HG03575 (cell line): Measurements from ENCODE around the gene BCHE.

ENCODE experiments used
- ATAC-seq: cut with Tn5 transposase; IDR thresholded peaks from one replicate; pipeline ENCODE4 v1.9.1; 2021; ENCODE audit not compliant: unreplicated experiment, insufficient number of reproducible peaks, low FRiP score; ENCODE audit errors: extremely low read depth

Gene BCHE

GRCh38 chr3:165837058-165837525 is at the start of gene BCHE:
BCHE (minus strand) TSS chr3:165837423; CDS start chr3:165831033, 6,390 bp downstream.
- no peak for ATAC-seq

DNA sequence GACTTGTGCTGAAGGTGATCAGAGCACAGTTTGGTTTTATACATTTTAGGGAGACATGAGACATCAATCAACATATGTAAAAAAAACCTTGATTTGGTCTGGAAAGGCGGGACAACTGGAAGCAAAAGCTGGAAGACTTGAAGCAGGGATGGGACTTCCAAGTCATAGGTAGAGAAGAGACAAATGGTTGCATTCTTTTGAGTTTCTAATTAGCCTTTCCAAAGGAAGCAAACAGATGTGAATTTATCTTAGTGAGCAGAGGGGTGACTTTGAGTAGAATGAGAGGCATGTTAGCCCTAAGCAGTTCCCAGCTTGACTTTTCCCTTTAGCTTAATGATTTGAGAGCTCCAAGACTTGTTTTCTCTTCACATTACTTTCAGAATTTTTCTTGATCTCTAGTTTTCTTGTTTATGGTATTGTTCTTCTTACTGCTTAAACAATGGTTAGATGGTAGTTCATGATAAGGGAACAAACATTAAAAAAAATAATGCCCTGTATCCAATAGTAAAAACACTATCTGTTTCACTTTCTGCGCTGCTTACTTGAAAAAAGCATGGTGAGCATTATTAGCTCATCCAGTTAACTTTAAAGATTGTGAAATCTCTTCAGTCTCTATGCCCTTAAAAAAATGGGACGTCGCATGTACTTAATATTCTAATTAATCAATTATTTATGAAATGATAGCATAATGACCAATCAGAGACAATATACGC is 48.5 kb upstream of the BCHE start:
- no peak for ATAC-seq

DNA sequence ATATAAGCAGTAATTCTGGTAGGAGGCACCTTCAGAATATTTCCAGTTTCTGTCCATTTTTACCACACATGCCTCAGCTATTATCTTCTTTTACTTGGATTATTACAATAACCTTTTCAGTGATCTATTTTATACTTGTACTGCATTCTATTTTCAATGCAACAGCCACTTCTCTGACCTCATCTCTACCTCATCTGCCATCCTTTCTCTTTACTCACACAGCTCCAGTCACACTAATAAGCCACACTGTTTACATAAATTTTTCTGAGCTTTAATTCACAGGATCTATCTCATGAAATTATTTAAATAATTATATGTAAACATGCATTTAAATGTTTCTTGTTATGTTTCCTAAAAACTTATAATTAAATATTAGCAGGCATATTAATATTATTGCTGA is 47.3 kb upstream of the BCHE start:
- ATAC-seq = no peak

GRCh38 chr3:165883863-165884478 is 46.7 kb upstream of the BCHE start:
- no peak for ATAC-seq

DNA sequence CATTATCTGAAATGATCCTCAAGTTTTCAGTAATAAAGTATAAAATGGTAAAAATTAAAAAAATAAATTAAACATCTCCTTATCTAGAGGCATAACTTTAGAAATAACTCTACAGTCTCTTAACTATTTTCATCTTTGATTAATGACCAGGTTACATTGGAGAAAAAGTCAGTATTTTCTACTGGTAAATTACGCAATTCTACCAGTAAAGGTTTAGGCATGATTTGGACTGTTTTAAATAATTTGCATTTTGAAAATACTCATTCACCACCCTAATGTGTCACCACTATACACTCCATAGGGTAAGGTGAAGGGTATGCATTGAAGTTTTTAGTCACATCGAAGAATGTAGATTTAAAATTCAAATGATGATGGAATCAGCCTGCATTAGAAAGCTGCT is 45.9 kb upstream of the BCHE start:
- no peak for ATAC-seq

DNA sequence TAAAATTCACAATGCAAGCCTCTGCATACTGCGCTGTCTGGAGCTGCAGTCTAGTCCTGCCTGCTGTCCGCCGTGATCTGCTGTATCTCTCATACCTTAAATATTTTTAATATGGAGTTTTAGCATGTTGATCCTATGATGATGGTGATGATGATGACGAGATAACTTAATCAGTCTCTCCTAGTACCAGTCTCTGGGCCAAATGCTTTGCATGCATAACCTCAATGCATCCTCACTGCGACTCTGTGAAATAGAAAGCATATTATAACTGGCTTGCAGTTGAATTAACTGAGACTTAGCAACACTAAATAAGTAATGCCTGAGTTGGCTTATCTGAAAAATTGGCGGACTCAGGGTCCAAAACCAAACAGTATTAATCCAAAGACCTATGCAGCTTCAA is 38.4 kb upstream of the BCHE start:
- no peak for ATAC-seq

DNA sequence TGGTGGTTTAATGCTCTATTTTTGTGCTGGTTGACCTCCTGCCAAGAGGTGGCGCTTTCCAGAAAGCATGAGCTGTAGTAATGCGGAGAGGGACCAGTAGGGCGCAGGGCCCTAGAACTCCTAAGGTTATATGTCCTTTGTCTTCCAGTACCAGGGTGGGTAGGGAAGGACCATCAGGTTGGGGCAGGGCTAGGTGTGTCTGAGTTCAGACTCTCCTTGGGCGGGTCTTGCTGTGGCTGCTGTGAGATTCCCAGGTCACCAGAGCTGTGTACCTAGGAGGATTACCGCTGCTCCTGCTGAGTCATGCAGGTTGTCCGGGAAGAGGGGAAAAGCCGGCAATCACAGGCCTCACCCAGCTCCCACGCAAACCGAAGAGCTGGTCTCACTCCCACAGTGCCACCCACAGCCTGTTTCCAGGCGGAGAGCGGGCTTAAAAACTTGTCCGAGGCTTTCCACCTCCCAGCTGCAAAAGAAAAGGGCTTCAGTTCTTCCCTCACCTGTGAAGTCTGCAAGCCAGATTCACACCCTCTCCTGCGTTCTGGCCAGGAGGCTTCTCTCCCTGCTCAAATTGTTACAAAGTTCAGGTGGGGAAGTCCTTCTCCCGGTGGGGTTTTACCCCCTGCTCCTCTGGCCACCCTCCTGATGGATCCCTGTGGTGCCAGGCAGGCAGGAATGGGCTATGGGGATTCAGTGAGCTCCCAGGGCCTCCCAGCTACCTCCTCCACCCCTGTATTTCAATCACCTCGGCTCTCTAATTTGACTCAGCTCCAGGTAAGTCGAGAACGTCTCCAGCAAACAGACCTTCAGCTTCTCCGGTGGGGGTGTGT is 37.7 kb upstream of the BCHE start:
- no peak for ATAC-seq

DNA sequence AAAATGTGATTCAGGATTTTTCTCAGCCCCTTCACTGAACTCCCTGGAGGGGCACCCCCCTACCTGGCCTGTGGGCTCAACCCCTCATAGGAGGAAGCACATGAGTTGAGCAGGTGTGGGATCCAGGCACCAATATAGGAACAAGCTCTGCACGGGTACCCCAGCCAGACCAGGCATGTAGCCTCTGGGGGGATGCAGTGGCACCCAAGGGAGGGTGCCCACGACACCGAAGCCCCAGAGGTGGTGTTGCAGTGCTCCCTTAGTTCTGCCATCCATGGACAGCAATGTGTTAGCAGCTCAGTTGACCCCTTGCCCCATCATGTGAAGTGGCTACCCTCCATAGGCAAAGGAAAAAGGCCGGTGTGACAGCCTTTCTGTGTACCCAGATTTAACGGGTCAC is 30.9 kb upstream of the BCHE start:
- ATAC-seq = no peak

GRCh38 chr3:165859061-165859460 is 21.8 kb upstream of the BCHE start:
- ATAC-seq = no peak

- ATAC-seq = no peak
Observed at GRCh38 chr3:165855581-165855980, 18.4 kb upstream of the BCHE start.

DNA sequence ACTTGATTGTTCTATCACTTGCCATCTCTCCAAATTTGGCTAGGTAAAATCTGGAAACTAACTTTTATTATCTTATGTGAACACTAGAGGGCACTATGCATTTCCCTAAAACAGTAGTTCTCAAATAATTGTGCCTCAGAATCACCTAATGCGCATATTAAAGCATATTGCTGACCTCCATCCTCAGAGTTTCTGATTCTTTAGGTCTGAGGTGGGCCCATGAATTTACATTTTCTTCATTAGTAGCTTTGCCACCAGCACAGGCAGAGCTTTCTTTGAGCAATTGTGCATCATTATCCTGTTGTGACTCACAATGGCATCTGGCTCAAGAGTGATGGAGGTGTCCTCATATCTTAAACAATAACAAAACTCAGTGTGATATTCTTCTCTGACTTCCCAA is 17.5 kb upstream of the BCHE start:
- no peak for ATAC-seq

GRCh38 chr3:165852711-165853110 is 15.5 kb upstream of the BCHE start:
- ATAC-seq = no peak

- ATAC-seq = no peak
Observed at GRCh38 chr3:165852191-165852590, 15.0 kb upstream of the BCHE start.

- no peak for ATAC-seq
Observed at GRCh38 chr3:165846056-165846455, 8.8 kb upstream of the BCHE start.

GRCh38 chr3:165839296-165840076 is 2.3 kb upstream of the BCHE start:
- no peak for ATAC-seq

GRCh38 chr3:165837801-165838200 is 578 bp upstream of the BCHE start:
- ATAC-seq = no peak

DNA sequence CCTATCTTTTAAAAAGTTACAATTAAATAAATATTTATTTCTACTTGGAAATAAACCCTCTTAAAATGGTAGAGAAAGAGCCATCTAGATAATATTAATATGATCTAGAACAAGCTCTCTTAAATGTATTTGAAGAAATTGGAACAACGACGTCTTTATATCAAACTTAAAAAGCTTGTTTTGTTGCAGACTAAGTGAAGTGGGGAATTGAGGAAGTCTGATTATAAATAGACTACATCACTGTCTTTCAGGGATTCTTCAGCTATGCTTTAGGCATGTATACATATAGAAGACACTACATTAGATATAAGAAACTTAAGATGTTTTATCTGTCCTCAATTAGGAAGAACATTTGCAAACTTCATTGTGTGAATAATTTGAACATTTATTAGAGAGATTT is 1.8 kb downstream of the BCHE start:
- ATAC-seq = no peak

- no peak for ATAC-seq
Observed at GRCh38 chr3:165830746-165831145, 6.5 kb downstream of the BCHE start.

- no peak for ATAC-seq
Observed at GRCh38 chr3:165827883-165828282, 9.3 kb downstream of the BCHE start.
